HCT116 (cell line): ENCODE results near the gene NRBP1. TPM values are rescaled to one million over a fixed set of nuclear protein-coding genes. Genes with fewer than 3 reads are reported as not detected.

Experiments used
- ATAC-seq: fragments of 200-7000 bp; cut with Tn5 transposase; 2 replicates; pipeline ENCODE4 v1.9.1; 2020; ENCODE audit warnings: mild to moderate bottlenecking, moderate library complexity
- BruUV-seq: library from RNA; stranded (reverse); fragments of 400-500 nt; replicated peaks from 2 replicates; lab custom pipeline; 2021; lab: Mats Ljungman, UMichigan
- CTCF ChIA-PET: fragments of 300-600 bp; sonication (Branson Sonifier 250); formaldehyde crosslinking; loops from one replicate; lab custom pipeline; 2021; ENCODE audit warnings: antibody characterized with exemption; lab: Charles Lee
- POLR2A ChIA-PET: fragments of 300-600, 350-600 bp; sonication (Branson Sonifier 250); formaldehyde crosslinking; loops from one replicate; lab custom pipeline; 2021; ENCODE audit warnings: antibody characterized with exemption; lab: Charles Lee
- RAD21 ChIA-PET, 2 experiments: fragments of 300-600 bp; sonication (Branson Sonifier 250); formaldehyde crosslinking; loops; one replicate each; lab custom pipeline; 2023; ENCODE audit warnings: low total read pairs in 2 of 2; ENCODE audit not compliant: uncharacterized antibody in 2 of 2, unreplicated experiment in 2 of 2, low non-redundant PET in 1 of 2; lab: Charles Lee
- DNase-seq: peaks from one replicate; pipeline ENCODE4 v3.0.0-alpha.2; 2010; ENCODE audit warnings: low read depth, low spot score
- H2AFZ ChIP-seq: fragments of 200-600 bp; shearing (Covaris generic), sonication (generic); 2 replicates; pipeline ENCODE4 v1.6.1; 2017; ENCODE audit warnings: low read depth, mixed run types, mixed read lengths, antibody characterized with exemption, low read length; ENCODE audit not compliant: poor library complexity, severe bottlenecking
- H3K27ac ChIP-seq: 2 replicates; pipeline ENCODE4 v1.5.1; 2012; ENCODE audit warnings: low read depth, low read length
- H3K27me3 ChIP-seq: fragments of 200-600 bp; sonication (generic); 2 replicates; pipeline ENCODE4 v1.6.1; 2016; ENCODE audit warnings: mixed run types, low read length, mixed read lengths; ENCODE audit not compliant: insufficient read depth
- H3K36me3 ChIP-seq, 2 experiments: fragments of 200-500 bp in 1 of 2; fragments of 200-600 bp in 1 of 2; sonication (Bioruptor generic) in 1 of 2; sonication (generic) in 1 of 2; 2 replicates each; pipeline versions ENCODE4 v1.5.1 to v1.6.1; 2014 to 2016; ENCODE audit warnings: low read length in 2 of 2, inconsistent platforms in 1 of 2, mixed read lengths in 1 of 2, mixed run types in 1 of 2; ENCODE audit not compliant: insufficient read depth in 2 of 2, control insufficient read depth in 1 of 2
- H3K4me1 ChIP-seq, 2 experiments: fragments of 200-600 bp in 1 of 2; sonication (generic) in 1 of 2; 2 replicates each; pipeline versions ENCODE4 v1.5.1 to v1.6.1; 2012 to 2017; ENCODE audit warnings: low read length in 2 of 2, inconsistent platforms in 1 of 2, mild to moderate bottlenecking in 1 of 2, mixed read lengths in 1 of 2, mixed run types in 1 of 2, moderate library complexity in 1 of 2; ENCODE audit not compliant: insufficient read depth in 2 of 2, control insufficient read depth in 1 of 2
- H3K4me2 ChIP-seq: fragments of 200-600 bp; sonication (generic); 2 replicates; pipeline ENCODE4 v1.6.1; 2017; ENCODE audit warnings: mixed run types, low read length, mixed read lengths
- H3K4me3 ChIP-seq, 2 experiments: fragments of 200-600 bp in 1 of 2; sonication (generic) in 1 of 2; replicated peaks in 1 of 2; 2 replicates each; pipeline ENCODE4 v1.5.1; 2011 to 2016; ENCODE audit warnings: low read length in 2 of 2, control low read depth in 1 of 2, low read depth in 1 of 2, mild to moderate bottlenecking in 1 of 2, mixed read lengths in 1 of 2, mixed run types in 1 of 2
- H3K79me2 ChIP-seq: fragments of 200-600 bp; sonication (generic); 2 replicates; pipeline ENCODE4 v1.6.1; 2017; ENCODE audit warnings: mild to moderate bottlenecking, mixed run types, low read length, moderate library complexity, mixed read lengths; ENCODE audit not compliant: insufficient read depth
- H3K9ac ChIP-seq: fragments of 200-600 bp; sonication (generic); 2 replicates; pipeline ENCODE4 v1.6.1; 2016; ENCODE audit warnings: low read length, mixed read lengths
- H3K9me2 ChIP-seq: fragments of 200-600 bp; sonication (generic), shearing (Covaris generic); 2 replicates; pipeline ENCODE4 v1.6.1; 2017; ENCODE audit warnings: mixed run types, mild to moderate bottlenecking, moderate library complexity; ENCODE audit not compliant: insufficient read depth
- H3K9me3 ChIP-seq, 2 experiments: fragments of 200-500 bp in 1 of 2; fragments of 200-600 bp in 1 of 2; sonication (Bioruptor generic) in 1 of 2; sonication (generic) in 1 of 2; 2 replicates each; pipeline ENCODE4 v1.6.1; 2014 to 2017; ENCODE audit warnings: low read length in 2 of 2, mixed read lengths in 2 of 2, inconsistent platforms in 1 of 2, low read depth in 1 of 2, mild to moderate bottlenecking in 1 of 2, mixed run types in 1 of 2, moderate library complexity in 1 of 2; ENCODE audit not compliant: control insufficient read depth in 1 of 2, insufficient read depth in 1 of 2
- H4K20me1 ChIP-seq: fragments of 200-600 bp; sonication (generic), shearing (Covaris generic); 2 replicates; pipeline ENCODE4 v1.6.1; 2017; ENCODE audit warnings: mixed run types, mild to moderate bottlenecking, moderate library complexity; ENCODE audit not compliant: insufficient read depth
- CBX3 ChIP-seq: IDR thresholded peaks from 2 replicates; pipeline ENCODE4 v1.6.1; 2012; ENCODE audit warnings: low read depth
- CEBPB ChIP-seq: IDR thresholded peaks from 2 replicates; pipeline ENCODE4 v1.6.1; 2012; ENCODE audit warnings: low read depth
- EGR1 ChIP-seq: IDR thresholded peaks from 2 replicates; pipeline ENCODE4 v1.6.1; 2012; ENCODE audit warnings: low read depth
- EZH2 ChIP-seq: fragments of 200-600 bp; sonication (generic); IDR thresholded peaks from 2 replicates; pipeline ENCODE4 v1.6.1; 2017; ENCODE audit warnings: antibody characterized with exemption, mixed run types
- EZH2phosphoT487 ChIP-seq: fragments of 200-600 bp; IDR thresholded peaks from 2 replicates; pipeline ENCODE4 v1.6.1; 2018; ENCODE audit warnings: antibody characterized with exemption, borderline replicate concordance
- FOSL1 ChIP-seq: IDR thresholded peaks from 2 replicates; pipeline ENCODE4 v1.6.1; 2012; ENCODE audit warnings: low read depth
- JUND ChIP-seq: IDR thresholded peaks from 2 replicates; pipeline ENCODE4 v1.6.1; 2012
- POLR2AphosphoS5 ChIP-seq: IDR thresholded peaks from 2 replicates; pipeline ENCODE4 v1.6.1; 2011; ENCODE audit warnings: mild to moderate bottlenecking, low read depth, low read length, moderate library complexity
- RAD21 ChIP-seq: IDR thresholded peaks from 2 replicates; pipeline ENCODE4 v1.6.1; 2012; ENCODE audit warnings: low read depth, mild to moderate bottlenecking
- REST ChIP-seq: IDR thresholded peaks from 2 replicates; pipeline ENCODE4 v1.6.1; 2012; ENCODE audit warnings: low read depth
- SIN3A ChIP-seq: IDR thresholded peaks from 2 replicates; pipeline ENCODE4 v1.6.1; 2012; ENCODE audit warnings: low read depth
- SP1 ChIP-seq: IDR thresholded peaks from 2 replicates; pipeline ENCODE4 v1.6.1; 2012; ENCODE audit warnings: low read depth
- YY1 ChIP-seq: IDR thresholded peaks from 2 replicates; pipeline ENCODE4 v1.6.1; 2011; ENCODE audit warnings: low read length, low read depth, moderate library complexity, mild to moderate bottlenecking; ENCODE audit not compliant: insufficient replicate concordance; ENCODE audit errors: extremely low read depth
- ZFX ChIP-seq: fragments of 450-650 bp; IDR thresholded peaks from 2 replicates; pipeline ENCODE4 v1.6.1; 2017
- ZNF274 ChIP-seq: fragments of 200-500 bp; sonication (Bioruptor generic); IDR thresholded peaks from 2 replicates; pipeline ENCODE4 v1.6.1; 2014; ENCODE audit warnings: mild to moderate bottlenecking, low read depth, low read length, inconsistent platforms
- intact Hi-C: fragments of 100-400 bp; cut with micrococcal nuclease; formaldehyde crosslinking; loops from 2 replicates; pipeline ENCODE4 v1.10.0; 2022
- total RNA-seq: library from RNA; stranded (reverse); gene quantifications from one replicate; pipeline ENCODE4 v1.2.1, GENCODE V29; 2021; ENCODE audit not compliant: unreplicated experiment
- TF ChIP-seq, protein P1 (sequence below): IDR thresholded peaks from 2 replicates; pipeline ENCODE4 v1.6.1; 2012
- TF ChIP-seq, protein P2 (sequence below), 3 experiments: fragments of 200-600 bp in 1 of 3; sonication (generic) in 1 of 3; IDR thresholded peaks in 2 of 3; conservative IDR thresholded peaks in 1 of 3; 2 replicates each; pipeline ENCODE4 v1.5.1; 2012 to 2017; ENCODE audit warnings: low read depth in 2 of 3, low read length in 2 of 3, antibody characterized with exemption in 1 of 3, borderline replicate concordance in 1 of 3, control low read depth in 1 of 3, mild to moderate bottlenecking in 1 of 3, mixed read lengths in 1 of 3, mixed run types in 1 of 3, moderate library complexity in 1 of 3; ENCODE audit not compliant: insufficient read depth in 1 of 3
- TF ChIP-seq, protein P3 (sequence below): IDR thresholded peaks from 2 replicates; pipeline ENCODE4 v1.6.1; 2011; ENCODE audit warnings: mild to moderate bottlenecking, low read length, moderate library complexity; ENCODE audit not compliant: insufficient replicate concordance; ENCODE audit errors: extremely low read depth

Gene NRBP1
- total RNA-seq, 1 experiment from 2014 or later: 79.1 TPM

GRCh38 chr2:27448381-27448780, 19.9 kb downstream of the NRBP1 start:
- H3K4me1 ChIP-seq: peaks cover 0 to 12% of the 10 kb centered on the region in 2 experiments; a peak in 2 of 4 replicates
- CTCF ChIA-PET: interaction anchor here (1.5 kb wide), 1 partner anchor 19 kb away, joined by 3 read pairs; the partner anchor contains the start of gene NRBP1
- no peak for TF ChIP-seq REST
- no peak for TF ChIP-seq RAD21
- TF ChIP-seq, protein P1, sequence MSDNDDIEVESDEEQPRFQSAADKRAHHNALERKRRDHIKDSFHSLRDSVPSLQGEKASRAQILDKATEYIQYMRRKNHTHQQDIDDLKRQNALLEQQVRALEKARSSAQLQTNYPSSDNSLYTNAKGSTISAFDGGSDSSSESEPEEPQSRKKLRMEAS: no peak
- TF ChIP-seq CEBPB: no peak
- TF ChIP-seq, protein P2, sequence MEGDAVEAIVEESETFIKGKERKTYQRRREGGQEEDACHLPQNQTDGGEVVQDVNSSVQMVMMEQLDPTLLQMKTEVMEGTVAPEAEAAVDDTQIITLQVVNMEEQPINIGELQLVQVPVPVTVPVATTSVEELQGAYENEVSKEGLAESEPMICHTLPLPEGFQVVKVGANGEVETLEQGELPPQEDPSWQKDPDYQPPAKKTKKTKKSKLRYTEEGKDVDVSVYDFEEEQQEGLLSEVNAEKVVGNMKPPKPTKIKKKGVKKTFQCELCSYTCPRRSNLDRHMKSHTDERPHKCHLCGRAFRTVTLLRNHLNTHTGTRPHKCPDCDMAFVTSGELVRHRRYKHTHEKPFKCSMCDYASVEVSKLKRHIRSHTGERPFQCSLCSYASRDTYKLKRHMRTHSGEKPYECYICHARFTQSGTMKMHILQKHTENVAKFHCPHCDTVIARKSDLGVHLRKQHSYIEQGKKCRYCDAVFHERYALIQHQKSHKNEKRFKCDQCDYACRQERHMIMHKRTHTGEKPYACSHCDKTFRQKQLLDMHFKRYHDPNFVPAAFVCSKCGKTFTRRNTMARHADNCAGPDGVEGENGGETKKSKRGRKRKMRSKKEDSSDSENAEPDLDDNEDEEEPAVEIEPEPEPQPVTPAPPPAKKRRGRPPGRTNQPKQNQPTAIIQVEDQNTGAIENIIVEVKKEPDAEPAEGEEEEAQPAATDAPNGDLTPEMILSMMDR (IDR thresholded peaks at IDR 0.05 in 2 of 3, conservative IDR thresholded peaks at IDR 0.05 in 1 of 3; ENCODE audit: borderline replicate concordance in 1 of 3, insufficient read depth in 1 of 3, low read depth in 2 of 3, low read length in 2 of 3): no peak
- no peak for TF ChIP-seq ZFX
- TF ChIP-seq CBX3: no peak
- TF ChIP-seq JUND: no peak
- no peak for TF ChIP-seq SP1
- no peak for TF ChIP-seq EGR1
- no peak for TF ChIP-seq EZH2phosphoT487
- no peak for TF ChIP-seq EZH2
- TF ChIP-seq SIN3A: no peak
- TF ChIP-seq, protein P3, sequence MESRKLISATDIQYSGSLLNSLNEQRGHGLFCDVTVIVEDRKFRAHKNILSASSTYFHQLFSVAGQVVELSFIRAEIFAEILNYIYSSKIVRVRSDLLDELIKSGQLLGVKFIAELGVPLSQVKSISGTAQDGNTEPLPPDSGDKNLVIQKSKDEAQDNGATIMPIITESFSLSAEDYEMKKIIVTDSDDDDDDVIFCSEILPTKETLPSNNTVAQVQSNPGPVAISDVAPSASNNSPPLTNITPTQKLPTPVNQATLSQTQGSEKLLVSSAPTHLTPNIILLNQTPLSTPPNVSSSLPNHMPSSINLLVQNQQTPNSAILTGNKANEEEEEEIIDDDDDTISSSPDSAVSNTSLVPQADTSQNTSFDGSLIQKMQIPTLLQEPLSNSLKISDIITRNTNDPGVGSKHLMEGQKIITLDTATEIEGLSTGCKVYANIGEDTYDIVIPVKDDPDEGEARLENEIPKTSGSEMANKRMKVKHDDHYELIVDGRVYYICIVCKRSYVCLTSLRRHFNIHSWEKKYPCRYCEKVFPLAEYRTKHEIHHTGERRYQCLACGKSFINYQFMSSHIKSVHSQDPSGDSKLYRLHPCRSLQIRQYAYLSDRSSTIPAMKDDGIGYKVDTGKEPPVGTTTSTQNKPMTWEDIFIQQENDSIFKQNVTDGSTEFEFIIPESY: no peak
- no peak for TF ChIP-seq YY1
- TF ChIP-seq POLR2AphosphoS5: no peak
- no peak for TF ChIP-seq FOSL1
- no peak for TF ChIP-seq ZNF274
- TF ChIP-seq, all 23 proteins: peak for 0
- no peak overlapping the region for H2AFZ ChIP-seq
- H3K36me3 ChIP-seq: 0 out of 4 replicates have a peak, but pooled peaks cover 5% of the 10 kb centered on the region in 2 experiments
- H3K27me3 ChIP-seq: no peaks in the 10 kb centered on the region
- no peak for ATAC-seq
- H4K20me1 ChIP-seq: no peaks in the 10 kb centered on the region
- no TSS peak for BruUV-seq
- POLR2A ChIA-PET: no interaction called here
- H3K79me2 ChIP-seq: peaks cover 1% of the 10 kb centered on the region; the same call in 1 of the 2 replicates
- H3K4me3 ChIP-seq: no peak overlapping the region
- intact Hi-C loops: loop anchor here (10.0 kb wide), 1 partner anchor 176 kb away; the partner anchor contains the start of genes CCDC121 and GPN1
- no peak for DNase-seq
- no peak overlapping the region for H3K9ac ChIP-seq
- H3K9me2 ChIP-seq: no peaks in the 10 kb centered on the region
- no peaks in the 10 kb centered on the region for H3K9me3 ChIP-seq
- no peak overlapping the region for H3K27ac ChIP-seq
- no peak overlapping the region for H3K4me2 ChIP-seq
- RAD21 ChIA-PET: no interaction called here
